Measurements from ENCODE around the gene RGL2. TPM values are rescaled to one million over a fixed set of nuclear protein-coding genes. Genes with fewer than 3 reads are reported as not detected.
"Not testable (repeated sequence)": the region's sequence is repeated elsewhere in the genome, so short reads cannot be mapped to it uniquely, and the experiment has no call there.

The RGL2 gene, protein sequence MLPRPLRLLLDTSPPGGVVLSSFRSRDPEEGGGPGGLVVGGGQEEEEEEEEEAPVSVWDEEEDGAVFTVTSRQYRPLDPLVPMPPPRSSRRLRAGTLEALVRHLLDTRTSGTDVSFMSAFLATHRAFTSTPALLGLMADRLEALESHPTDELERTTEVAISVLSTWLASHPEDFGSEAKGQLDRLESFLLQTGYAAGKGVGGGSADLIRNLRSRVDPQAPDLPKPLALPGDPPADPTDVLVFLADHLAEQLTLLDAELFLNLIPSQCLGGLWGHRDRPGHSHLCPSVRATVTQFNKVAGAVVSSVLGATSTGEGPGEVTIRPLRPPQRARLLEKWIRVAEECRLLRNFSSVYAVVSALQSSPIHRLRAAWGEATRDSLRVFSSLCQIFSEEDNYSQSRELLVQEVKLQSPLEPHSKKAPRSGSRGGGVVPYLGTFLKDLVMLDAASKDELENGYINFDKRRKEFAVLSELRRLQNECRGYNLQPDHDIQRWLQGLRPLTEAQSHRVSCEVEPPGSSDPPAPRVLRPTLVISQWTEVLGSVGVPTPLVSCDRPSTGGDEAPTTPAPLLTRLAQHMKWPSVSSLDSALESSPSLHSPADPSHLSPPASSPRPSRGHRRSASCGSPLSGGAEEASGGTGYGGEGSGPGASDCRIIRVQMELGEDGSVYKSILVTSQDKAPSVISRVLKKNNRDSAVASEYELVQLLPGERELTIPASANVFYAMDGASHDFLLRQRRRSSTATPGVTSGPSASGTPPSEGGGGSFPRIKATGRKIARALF
- total RNA-seq (2013) = 47.8 TPM
- 100 to 1,000 TPM in 1 of 3 donors, 10 to 100 TPM in 2; 14.9 to 145 (median 15.5) TPM for polyA plus RNA-seq
- polyA minus RNA-seq = 22.9 TPM in 2 replicates
- total RNA-seq = 35.6 to 117 (median 78.2) reads per million in 11 experiments

DNA sequence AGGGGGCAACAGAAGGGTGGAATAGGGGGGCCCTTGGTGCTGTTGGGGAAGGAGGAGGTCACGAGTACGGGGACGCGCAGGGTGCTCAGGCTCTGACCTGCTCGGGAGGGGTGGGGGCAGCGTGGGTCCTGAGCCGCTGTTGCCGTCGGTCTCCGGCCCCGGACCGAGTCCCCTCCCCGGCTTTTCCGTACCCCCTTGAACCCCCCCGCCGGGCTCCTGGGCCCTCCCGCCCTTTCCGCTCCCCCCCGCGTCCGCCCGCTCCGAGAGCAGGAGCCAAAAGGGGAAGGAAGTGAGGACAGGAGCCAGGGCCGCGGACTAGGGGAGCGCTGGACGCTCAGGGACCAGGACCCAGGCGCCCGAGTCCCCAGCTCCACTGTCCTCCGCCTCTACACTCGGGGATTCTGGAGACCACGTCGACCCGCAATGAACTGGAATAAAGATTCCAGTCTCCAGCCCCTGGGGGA lies at the start of gene RGL2:
TSS of gene RGL2 (minus strand) at position 170 of the 464 bp plus-strand sequence. CDS start 332 bp downstream, outside the sequence.
- Histone ChIP-seq H3K4me1 (ENCODE audit: control insufficient read depth in 1 of 2, insufficient read depth in 2 of 2, low read length in 2 of 2) (peaks cover 34 to 36% of the 10 kb centered on the region in 2 donors), H3K9me3 (replicated peaks in 1 of 2; ENCODE audit: control insufficient read depth in 1 of 2, insufficient read depth in 1 of 2, low read length in 2 of 2) (no peaks in the 10 kb centered on the region), H4K20me1 (ENCODE audit: insufficient read depth, low read length) (peaks cover 75% of the 10 kb centered on the region), H2AFZ (ENCODE audit: insufficient read depth, low read depth, low read length, poor library complexity, severe bottlenecking) (peak within 1 kb of the TSS; percentile 53), H3K27me3 (ENCODE audit: control insufficient read depth in 2 of 2, insufficient read depth in 2 of 2, low read length in 2 of 2) (no peaks in the 10 kb centered on the region), H3K9ac (ENCODE audit: insufficient read depth, low read length, poor library complexity, severe bottlenecking) (peak within 1 kb of the TSS; percentile 78), H3K4me2 (replicated peaks; ENCODE audit: extremely low read depth, low read length, poor library complexity, severe bottlenecking) (peak within 1 kb of the TSS; percentile 99), H3K79me2 (ENCODE audit: insufficient read depth, low read length) (peaks cover 85% of the 10 kb centered on the region), H3K4me3 (replicated peaks in 1 of 3; ENCODE audit: low read depth in 2 of 3, low read length in 3 of 3) (peak within 1 kb of the TSS; percentile 75 to 95 (median 83)), H3K27ac (ENCODE audit: low read depth in 1 of 2, low read length in 2 of 2) (peak within 1 kb of the TSS; percentile 94 to 98), H3K36me3 (replicated peaks in 1 of 2; ENCODE audit: control insufficient read depth in 1 of 2, insufficient read depth in 2 of 2, low read length in 2 of 2) (peaks cover 39 to 62% of the 10 kb centered on the region in 2 donors)
- H3K9me3 Mint-ChIP-seq = peaks cover 0 to 7% (median 0%) of the 10 kb centered on the region in 7 donors
- peak within 1 kb of the TSS; percentile 100 for H3K4me3 Mint-ChIP-seq
- TF ChIP-seq, protein P1, sequence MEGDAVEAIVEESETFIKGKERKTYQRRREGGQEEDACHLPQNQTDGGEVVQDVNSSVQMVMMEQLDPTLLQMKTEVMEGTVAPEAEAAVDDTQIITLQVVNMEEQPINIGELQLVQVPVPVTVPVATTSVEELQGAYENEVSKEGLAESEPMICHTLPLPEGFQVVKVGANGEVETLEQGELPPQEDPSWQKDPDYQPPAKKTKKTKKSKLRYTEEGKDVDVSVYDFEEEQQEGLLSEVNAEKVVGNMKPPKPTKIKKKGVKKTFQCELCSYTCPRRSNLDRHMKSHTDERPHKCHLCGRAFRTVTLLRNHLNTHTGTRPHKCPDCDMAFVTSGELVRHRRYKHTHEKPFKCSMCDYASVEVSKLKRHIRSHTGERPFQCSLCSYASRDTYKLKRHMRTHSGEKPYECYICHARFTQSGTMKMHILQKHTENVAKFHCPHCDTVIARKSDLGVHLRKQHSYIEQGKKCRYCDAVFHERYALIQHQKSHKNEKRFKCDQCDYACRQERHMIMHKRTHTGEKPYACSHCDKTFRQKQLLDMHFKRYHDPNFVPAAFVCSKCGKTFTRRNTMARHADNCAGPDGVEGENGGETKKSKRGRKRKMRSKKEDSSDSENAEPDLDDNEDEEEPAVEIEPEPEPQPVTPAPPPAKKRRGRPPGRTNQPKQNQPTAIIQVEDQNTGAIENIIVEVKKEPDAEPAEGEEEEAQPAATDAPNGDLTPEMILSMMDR (IDR thresholded peaks at IDR 0.05) = no peak
- WGBS (ENCODE audit: insufficient coverage) = 0% methylated on average over 13 of the region's 34 CpGs
- H3K27me3 Mint-ChIP-seq (ENCODE audit: low read depth in 3 of 3) = peaks cover 0 to 3% (median 0%) of the 10 kb centered on the region in 3 donors
- peaks cover 47% of the 10 kb centered on the region for H3K4me1 Mint-ChIP-seq
- intact Hi-C loops (cut with micrococcal nuclease) = loop anchor here (2.0 to 10.0 kb wide), 3 partner anchors 96 to 98 kb away; partner anchors contain the start of genes RXRB (in 2 of the 2), SLC39A7 (in 2 of the 2), HSD17B8 (in 1 of the 2) and KIFC1 (in 1 of the 2)
- peaks cover 40 to 60% of the 10 kb centered on the region in 2 donors for H3K36me3 Mint-ChIP-seq
- H3K27ac Mint-ChIP-seq = peak within 1 kb of the TSS; percentile 98 to 100 (median 100)
- DNase-seq = peak; percentile 79

DNA sequence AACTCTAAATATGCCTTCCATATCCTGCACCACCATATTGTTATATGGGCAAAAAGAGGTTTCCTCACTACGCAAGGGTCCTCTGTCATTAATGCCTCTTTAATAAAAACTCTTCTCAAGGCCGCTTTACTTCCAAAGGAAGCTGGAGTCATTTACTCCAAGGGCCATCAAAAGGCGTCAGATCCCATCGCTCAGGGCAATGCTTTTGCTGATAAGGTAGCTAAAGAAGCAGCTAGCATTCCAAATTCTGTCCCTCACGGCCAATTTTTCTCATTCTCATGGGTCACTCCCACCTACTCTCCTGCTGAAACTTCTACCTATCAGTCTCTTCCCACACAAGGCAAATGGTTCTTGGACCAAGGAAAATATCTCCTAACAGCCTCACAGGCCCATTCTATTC lies 49.1 kb upstream of the RGL2 start:
- no peak overlapping the region for H3K4me3 ChIP-seq (replicated peaks in 1 of 3; ENCODE audit: low read depth in 2 of 3, low read length in 3 of 3)
- Mint-ChIP-seq H3K4me1 (peaks cover 12% of the 10 kb centered on the region), H3K27ac (no peak overlapping the region), H3K36me3 (no peaks in the 10 kb centered on the region), H3K9me3 (no peaks in the 10 kb centered on the region), H3K27me3 (ENCODE audit: low read depth in 3 of 3) (peaks cover 3 to 10% (median 9%) of the 10 kb centered on the region in 3 donors), H3K4me3 (no peak overlapping the region)
- no peaks in the 10 kb centered on the region for H4K20me1 ChIP-seq (ENCODE audit: insufficient read depth, low read length)
- TF ChIP-seq, protein P1 (IDR thresholded peaks at IDR 0.05) = no peak
- no peak overlapping the region for H3K4me2 ChIP-seq (replicated peaks; ENCODE audit: extremely low read depth, low read length, poor library complexity, severe bottlenecking)
- H3K27ac ChIP-seq (ENCODE audit: low read depth in 1 of 2, low read length in 2 of 2) = no peak overlapping the region
- WGBS (ENCODE audit: insufficient coverage) = 100% methylated on average over 2 of the region's 5 CpGs
- H3K36me3 ChIP-seq (replicated peaks in 1 of 2; ENCODE audit: control insufficient read depth in 1 of 2, insufficient read depth in 2 of 2, low read length in 2 of 2) = no peaks in the 10 kb centered on the region
- H3K9ac ChIP-seq (ENCODE audit: insufficient read depth, low read length, poor library complexity, severe bottlenecking) = no peak overlapping the region
- H3K4me1 ChIP-seq (ENCODE audit: control insufficient read depth in 1 of 2, insufficient read depth in 2 of 2, low read length in 2 of 2) = peaks cover 10 to 11% of the 10 kb centered on the region in 2 donors
- no peaks in the 10 kb centered on the region for H3K9me3 ChIP-seq (replicated peaks in 1 of 2; ENCODE audit: control insufficient read depth in 1 of 2, insufficient read depth in 1 of 2, low read length in 2 of 2)
- DNase-seq = no peak
- H3K79me2 ChIP-seq (ENCODE audit: insufficient read depth, low read length) = no peaks in the 10 kb centered on the region
- H3K27me3 ChIP-seq (ENCODE audit: control insufficient read depth in 2 of 2, insufficient read depth in 2 of 2, low read length in 2 of 2) = no peaks in the 10 kb centered on the region
- no peak overlapping the region for H2AFZ ChIP-seq (ENCODE audit: insufficient read depth, low read depth, low read length, poor library complexity, severe bottlenecking)
- intact Hi-C loops (cut with micrococcal nuclease) = no loop called here

DNA sequence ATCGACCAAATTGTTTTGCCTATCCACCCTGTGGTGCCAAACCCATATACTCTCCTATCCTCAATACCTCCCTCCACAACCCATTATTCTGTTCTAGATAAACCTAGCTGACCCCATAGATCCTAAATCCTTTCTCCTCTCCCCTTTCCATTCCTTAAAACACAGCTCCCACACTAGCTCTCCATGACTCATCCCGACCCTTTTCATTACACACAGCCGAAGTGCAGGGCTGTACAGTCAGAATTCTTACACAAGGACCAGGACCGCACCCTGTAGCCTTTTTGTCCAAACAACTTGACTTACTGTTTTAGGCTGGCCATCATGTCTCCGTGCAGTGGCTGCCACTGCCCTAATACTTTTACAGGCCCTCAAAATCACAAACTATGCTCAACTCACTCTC lies 48.2 kb upstream of the RGL2 start:
- DNase-seq; H3K27ac ChIP-seq (ENCODE audit: low read depth in 1 of 2, low read length in 2 of 2); H3K27me3 ChIP-seq (ENCODE audit: control insufficient read depth in 2 of 2, insufficient read depth in 2 of 2, low read length in 2 of 2); H3K4me3 ChIP-seq (replicated peaks in 1 of 3; ENCODE audit: low read depth in 2 of 3, low read length in 3 of 3); H3K27me3 Mint-ChIP-seq (ENCODE audit: low read depth in 3 of 3); H3K9me3 Mint-ChIP-seq; H3K9ac ChIP-seq (ENCODE audit: insufficient read depth, low read length, poor library complexity, severe bottlenecking); H2AFZ ChIP-seq (ENCODE audit: insufficient read depth, low read depth, low read length, poor library complexity, severe bottlenecking); H3K36me3 Mint-ChIP-seq; intact Hi-C loops (cut with micrococcal nuclease); H3K4me3 Mint-ChIP-seq; H3K36me3 ChIP-seq (replicated peaks in 1 of 2; ENCODE audit: control insufficient read depth in 1 of 2, insufficient read depth in 2 of 2, low read length in 2 of 2); H3K27ac Mint-ChIP-seq; H3K79me2 ChIP-seq (ENCODE audit: insufficient read depth, low read length); H3K4me2 ChIP-seq (replicated peaks; ENCODE audit: extremely low read depth, low read length, poor library complexity, severe bottlenecking); H4K20me1 ChIP-seq (ENCODE audit: insufficient read depth, low read length); H3K9me3 ChIP-seq (replicated peaks in 1 of 2; ENCODE audit: control insufficient read depth in 1 of 2, insufficient read depth in 1 of 2, low read length in 2 of 2): not testable (repeated sequence)
- WGBS (ENCODE audit: insufficient coverage) = 97% methylated on average over 5 of the region's 5 CpGs
- H3K4me1 ChIP-seq (ENCODE audit: control insufficient read depth in 1 of 2, insufficient read depth in 2 of 2, low read length in 2 of 2) = peaks cover 10 to 11% of the 10 kb centered on the region in 2 donors
- H3K4me1 Mint-ChIP-seq = peaks cover 12% of the 10 kb centered on the region

All from CD14-positive monocyte (primary cell).